ENCODE data around the gene CFAP221.

DNA sequence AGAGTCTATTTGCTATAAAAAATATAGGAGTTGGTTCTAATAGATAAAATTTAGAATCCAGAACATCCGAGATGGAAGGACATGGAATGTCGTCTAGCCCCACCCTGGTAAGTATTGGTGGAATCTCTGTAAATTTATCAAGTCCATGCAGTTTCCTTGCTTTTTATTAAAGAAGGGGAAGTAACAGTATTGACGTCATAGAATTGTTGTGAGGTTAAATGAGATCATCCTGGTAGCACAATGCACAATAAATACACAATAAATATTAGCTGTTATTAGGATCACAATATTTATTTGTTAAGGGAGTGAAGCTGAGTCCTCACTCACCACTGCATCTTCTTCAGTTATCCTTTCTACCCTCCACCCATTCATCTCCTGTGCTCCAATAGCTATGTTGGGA lies 118.0 kb downstream of the CFAP221 start:
- TF ChIP-seq, protein P1, sequence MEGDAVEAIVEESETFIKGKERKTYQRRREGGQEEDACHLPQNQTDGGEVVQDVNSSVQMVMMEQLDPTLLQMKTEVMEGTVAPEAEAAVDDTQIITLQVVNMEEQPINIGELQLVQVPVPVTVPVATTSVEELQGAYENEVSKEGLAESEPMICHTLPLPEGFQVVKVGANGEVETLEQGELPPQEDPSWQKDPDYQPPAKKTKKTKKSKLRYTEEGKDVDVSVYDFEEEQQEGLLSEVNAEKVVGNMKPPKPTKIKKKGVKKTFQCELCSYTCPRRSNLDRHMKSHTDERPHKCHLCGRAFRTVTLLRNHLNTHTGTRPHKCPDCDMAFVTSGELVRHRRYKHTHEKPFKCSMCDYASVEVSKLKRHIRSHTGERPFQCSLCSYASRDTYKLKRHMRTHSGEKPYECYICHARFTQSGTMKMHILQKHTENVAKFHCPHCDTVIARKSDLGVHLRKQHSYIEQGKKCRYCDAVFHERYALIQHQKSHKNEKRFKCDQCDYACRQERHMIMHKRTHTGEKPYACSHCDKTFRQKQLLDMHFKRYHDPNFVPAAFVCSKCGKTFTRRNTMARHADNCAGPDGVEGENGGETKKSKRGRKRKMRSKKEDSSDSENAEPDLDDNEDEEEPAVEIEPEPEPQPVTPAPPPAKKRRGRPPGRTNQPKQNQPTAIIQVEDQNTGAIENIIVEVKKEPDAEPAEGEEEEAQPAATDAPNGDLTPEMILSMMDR (conservative IDR thresholded peaks at IDR 0.05; ENCODE audit: low read length) = no peak
- no peak for TF ChIP-seq EZH2phosphoT487 (IDR thresholded peaks at IDR 0.05; ENCODE audit: borderline replicate concordance, low read depth, low read length)
